IPS-15b (cell line): ENCODE data around the gene CES5A.
"Not testable (repeated sequence)": the region's sequence is repeated elsewhere in the genome, so short reads cannot be mapped to it uniquely, and the experiment has no call there.

Experiments used
- H3K27me3 ChIP-seq: one replicate; pipeline ENCODE4 v1.6.1; 2013; ENCODE audit warnings: low read length; ENCODE audit not compliant: control insufficient read depth, insufficient read depth
- H3K36me3 ChIP-seq: one replicate; pipeline ENCODE4 v1.6.1; 2013; ENCODE audit warnings: low read length; ENCODE audit not compliant: control insufficient read depth, insufficient read depth
- H3K4me1 ChIP-seq: one replicate; pipeline ENCODE4 v1.6.1; 2013; ENCODE audit warnings: mild to moderate bottlenecking, low read length; ENCODE audit not compliant: control insufficient read depth, insufficient read depth
- H3K4me3 ChIP-seq: one replicate; pipeline ENCODE4 v1.5.1; 2013; ENCODE audit warnings: low read depth, low read length
- H3K9ac ChIP-seq: one replicate; pipeline ENCODE4 v1.6.1; 2013; ENCODE audit warnings: low read depth, mild to moderate bottlenecking, low read length
- H3K9me3 ChIP-seq: one replicate; pipeline ENCODE4 v1.6.1; 2013; ENCODE audit warnings: mild to moderate bottlenecking, low read length; ENCODE audit not compliant: control insufficient read depth, insufficient read depth

Gene CES5A

GRCh38 chr16:55822280-55822810 lies 52.8 kb downstream of the CES5A start:
- Histone ChIP-seq H3K9me3 (no peaks in the 10 kb centered on the region), H3K4me1 (no peaks in the 10 kb centered on the region), H3K4me3 (no peak overlapping the region), H3K27me3 (peaks cover 2% of the 10 kb centered on the region), H3K9ac (no peak overlapping the region), H3K36me3 (no peaks in the 10 kb centered on the region)

DNA sequence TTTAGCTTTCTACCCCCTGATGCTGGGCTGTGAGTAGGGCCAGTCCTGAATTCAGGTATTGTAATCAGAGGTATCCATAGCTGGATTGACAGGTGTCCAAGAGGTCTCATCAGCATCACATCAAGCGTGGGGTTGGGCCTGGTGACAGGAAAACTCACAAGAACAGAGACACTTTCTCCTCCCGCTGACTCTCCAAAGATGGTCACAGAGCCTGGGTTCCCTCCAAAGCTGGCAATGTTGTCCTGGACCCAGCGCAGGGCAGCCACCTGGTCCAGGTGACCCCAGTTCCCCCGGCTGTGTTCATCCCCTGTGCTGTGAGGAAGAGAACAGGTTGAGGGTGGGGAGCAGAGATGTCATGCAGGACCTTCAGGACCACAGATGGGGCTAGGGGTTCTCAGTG lies 54.0 kb downstream of the CES5A start:
- no peak overlapping the region for H3K9ac ChIP-seq
- no peaks in the 10 kb centered on the region for H3K4me1 ChIP-seq
- H3K4me3 ChIP-seq: no peak overlapping the region
- no peaks in the 10 kb centered on the region for H3K36me3 ChIP-seq
- peaks cover 2% of the 10 kb centered on the region for H3K27me3 ChIP-seq
- no peaks in the 10 kb centered on the region for H3K9me3 ChIP-seq

DNA sequence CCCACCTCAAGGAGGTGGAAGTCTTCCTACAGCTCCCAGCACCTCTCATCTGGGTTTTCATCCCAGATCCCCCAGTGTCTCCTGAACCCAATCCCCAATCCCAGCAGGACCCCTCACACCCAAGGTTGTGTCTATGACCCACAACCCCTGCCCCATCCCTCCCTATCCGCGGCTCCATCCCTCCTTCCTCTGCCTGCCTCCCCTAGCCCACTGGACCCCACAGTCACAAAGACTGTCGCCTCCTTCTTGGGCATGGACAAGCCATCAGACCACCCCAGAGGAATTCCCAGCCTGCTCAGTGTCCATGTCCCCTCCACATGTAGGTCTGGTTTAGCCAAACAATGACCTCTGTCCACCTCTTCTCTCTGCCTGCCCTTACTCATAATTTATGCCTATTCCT lies 54.6 kb downstream of the CES5A start:
- H3K27me3 ChIP-seq: peaks cover 2% of the 10 kb centered on the region

GRCh38 chr16:55817236-55817912 lies 57.8 kb downstream of the CES5A start:
- Histone ChIP-seq H3K36me3 (no peaks in the 10 kb centered on the region), H3K27me3 (peaks cover 4% of the 10 kb centered on the region), H3K4me1 (no peaks in the 10 kb centered on the region), H3K9ac (no peak overlapping the region), H3K4me3 (no peak overlapping the region), H3K9me3 (no peaks in the 10 kb centered on the region)

More for the DNA sequence above, 54.6 kb downstream of the CES5A start:
- no peaks in the 10 kb centered on the region for H3K36me3 ChIP-seq
- H3K9ac ChIP-seq: no peak overlapping the region
- no peaks in the 10 kb centered on the region for H3K9me3 ChIP-seq
- no peaks in the 10 kb centered on the region for H3K4me1 ChIP-seq
- no peak overlapping the region for H3K4me3 ChIP-seq

DNA sequence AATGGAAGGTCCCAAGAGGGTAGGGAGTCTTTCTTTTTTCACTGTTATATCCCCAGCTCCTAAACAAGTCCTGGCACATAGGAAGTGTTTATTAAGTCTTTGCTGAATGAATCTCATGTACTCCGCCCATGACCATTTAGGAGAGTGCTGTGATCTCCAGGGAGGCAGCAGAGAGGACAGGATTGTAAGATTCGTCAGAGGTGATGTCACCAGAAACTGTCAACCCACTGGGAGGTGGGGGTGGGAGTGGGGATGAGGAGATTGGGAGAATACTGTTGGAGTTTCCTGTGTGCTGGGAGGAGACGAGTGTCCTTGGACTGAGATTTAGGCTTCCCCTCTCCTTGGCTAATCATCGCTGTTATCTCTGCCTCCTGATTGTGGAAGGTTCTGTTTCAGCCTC lies 59.0 kb downstream of the CES5A start:
- H3K4me3 ChIP-seq, H3K36me3 ChIP-seq, H3K4me1 ChIP-seq, H3K9ac ChIP-seq, H3K9me3 ChIP-seq: not testable (repeated sequence)
- peaks cover 11% of the 10 kb centered on the region for H3K27me3 ChIP-seq

GRCh38 chr16:55815320-55815719 lies 59.9 kb downstream of the CES5A start:
- Histone ChIP-seq H3K4me1 (no peaks in the 10 kb centered on the region), H3K9me3 (no peaks in the 10 kb centered on the region), H3K4me3 (no peak overlapping the region), H3K9ac (no peak overlapping the region), H3K27me3 (peaks cover 13% of the 10 kb centered on the region), H3K36me3 (no peaks in the 10 kb centered on the region)

DNA sequence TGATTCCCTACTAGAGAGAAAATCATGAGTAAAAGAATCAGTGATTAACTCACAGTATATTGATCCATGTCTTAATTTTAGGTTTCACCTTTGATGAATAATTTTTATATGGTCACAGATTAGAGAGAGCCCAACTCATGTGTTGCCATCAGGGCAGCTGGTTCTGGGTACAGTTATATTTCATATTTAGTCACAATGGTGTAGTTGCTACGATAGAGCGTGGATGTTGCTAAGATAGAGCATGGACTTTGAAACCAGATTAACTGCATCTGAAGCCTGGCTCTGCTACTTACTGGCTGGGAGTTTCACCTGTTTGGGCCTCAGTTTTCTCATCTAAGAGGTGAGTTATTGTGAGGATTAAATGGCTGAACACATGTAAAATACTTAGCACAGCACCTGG lies 61.0 kb downstream of the CES5A start:
- not testable (repeated sequence) for H3K9me3 ChIP-seq, H3K9ac ChIP-seq, H3K4me1 ChIP-seq, H3K4me3 ChIP-seq, H3K36me3 ChIP-seq
- peaks cover 20% of the 10 kb centered on the region for H3K27me3 ChIP-seq

GRCh38 chr16:55813730-55814129 lies 61.4 kb downstream of the CES5A start:
- not testable (repeated sequence) for H3K4me1 ChIP-seq, H3K36me3 ChIP-seq, H3K4me3 ChIP-seq, H3K9ac ChIP-seq, H3K9me3 ChIP-seq
- H3K27me3 ChIP-seq: peaks cover 20% of the 10 kb centered on the region

GRCh38 chr16:55812951-55813350 lies 62.2 kb downstream of the CES5A start:
- Histone ChIP-seq H3K4me3 (no peak overlapping the region), H3K27me3 (peaks cover 20% of the 10 kb centered on the region), H3K9me3 (no peaks in the 10 kb centered on the region), H3K36me3 (no peaks in the 10 kb centered on the region), H3K9ac (no peak overlapping the region), H3K4me1 (peaks cover 2% of the 10 kb centered on the region)

DNA sequence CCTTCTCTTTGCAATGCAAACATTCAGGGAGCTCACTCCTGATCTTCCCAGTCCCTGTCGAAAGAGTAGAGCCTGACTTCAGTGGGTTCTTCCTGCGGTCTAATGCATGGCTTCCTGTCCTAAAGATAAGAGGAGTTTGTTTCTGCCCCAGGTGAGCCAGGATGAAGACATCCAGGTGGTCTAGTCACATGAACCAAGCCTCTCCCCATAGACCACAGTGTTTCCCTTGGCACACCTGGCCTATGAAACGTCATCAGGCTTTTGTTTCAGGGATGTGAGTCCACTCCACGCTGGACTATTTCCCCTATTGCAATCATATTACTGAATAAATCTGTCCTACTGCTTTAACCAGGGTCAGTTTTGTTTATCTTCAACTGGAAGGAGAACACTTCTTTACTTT lies 63.4 kb downstream of the CES5A start:
- Histone ChIP-seq H3K27me3 (peaks cover 20% of the 10 kb centered on the region), H3K9me3 (no peaks in the 10 kb centered on the region), H3K4me1 (peaks cover 2% of the 10 kb centered on the region), H3K4me3 (no peak overlapping the region), H3K36me3 (no peaks in the 10 kb centered on the region), H3K9ac (no peak overlapping the region)

GRCh38 chr16:55810451-55810961 lies 64.7 kb downstream of the CES5A start:
- no peak overlapping the region for H3K4me3 ChIP-seq
- H3K9me3 ChIP-seq: no peaks in the 10 kb centered on the region
- H3K27me3 ChIP-seq: peaks cover 20% of the 10 kb centered on the region
- H3K4me1 ChIP-seq: peaks cover 2% of the 10 kb centered on the region
- H3K9ac ChIP-seq: no peak overlapping the region
- no peaks in the 10 kb centered on the region for H3K36me3 ChIP-seq

GRCh38 chr16:55809851-55810250 lies 65.3 kb downstream of the CES5A start:
- Histone ChIP-seq H3K9me3 (no peaks in the 10 kb centered on the region), H3K36me3 (no peaks in the 10 kb centered on the region), H3K4me3 (no peak overlapping the region), H3K27me3 (peaks cover 20% of the 10 kb centered on the region), H3K4me1 (peaks cover 2% of the 10 kb centered on the region), H3K9ac (no peak overlapping the region)
